ENCODE measurements around the gene BARD1. TPM values are rescaled to one million over a fixed set of nuclear protein-coding genes. Genes with fewer than 3 reads are reported as not detected.

BARD1 gene
- total RNA-seq, 2 donors from 2014 or later = 8.4 to 12.0 TPM

- H3K4me3 ChIP-seq = no peak overlapping the region
- no peaks in the 10 kb centered on the region for H3K9me3 ChIP-seq
- H3K4me1 ChIP-seq (replicated peaks) = no peaks in the 10 kb centered on the region
- DNase-seq (ENCODE audit: low spot score) = no peak
- 88% methylated on average over 2 of the region's 2 CpGs for WGBS
- H3K27ac ChIP-seq = no peak overlapping the region
- TF ChIP-seq POLR2A (IDR thresholded peaks at IDR 0.05) (no peak), CTCF (IDR thresholded peaks at IDR 0.05) (no peak), POLR2AphosphoS5 (IDR thresholded peaks at IDR 0.05) (no peak)
- H3K27me3 ChIP-seq (replicated peaks; ENCODE audit: insufficient read depth) = no peaks in the 10 kb centered on the region
- intact Hi-C loops (cut with DNase I) = no loop called here
- no peaks in the 10 kb centered on the region for H3K36me3 ChIP-seq
Measured at GRCh38 chr2:214750529-214750928, 59.0 kb downstream of the BARD1 start.

- TF ChIP-seq POLR2AphosphoS5 (IDR thresholded peaks at IDR 0.05) (no peak), CTCF (IDR thresholded peaks at IDR 0.05) (no peak), POLR2A (IDR thresholded peaks at IDR 0.05) (no peak)
- no peak for DNase-seq (ENCODE audit: low spot score)
- Histone ChIP-seq H3K36me3 (no peaks in the 10 kb centered on the region), H3K4me3 (no peak overlapping the region), H3K9me3 (no peaks in the 10 kb centered on the region), H3K27ac (no peak overlapping the region), H3K27me3 (replicated peaks; ENCODE audit: insufficient read depth) (no peaks in the 10 kb centered on the region), H3K4me1 (replicated peaks) (no peaks in the 10 kb centered on the region)
- intact Hi-C loops (cut with DNase I) = no loop called here
Measured at GRCh38 chr2:214747992-214748391, 61.5 kb downstream of the BARD1 start.

- TF ChIP-seq CTCF (IDR thresholded peaks at IDR 0.05) (no peak), POLR2AphosphoS5 (IDR thresholded peaks at IDR 0.05) (no peak), POLR2A (IDR thresholded peaks at IDR 0.05) (no peak)
- 94% methylated on average over 1 of the region's 1 CpG for WGBS
- no peaks in the 10 kb centered on the region for H3K36me3 ChIP-seq
Measured at GRCh38 chr2:214742119-214742518, 67.4 kb downstream of the BARD1 start.

GRCh38 chr2:214740867-214741395 is 68.6 kb downstream of the BARD1 start:
- TF ChIP-seq POLR2A (IDR thresholded peaks at IDR 0.05) = no peak
- no peak for TF ChIP-seq CTCF (IDR thresholded peaks at IDR 0.05)
- no peak for TF ChIP-seq POLR2AphosphoS5 (IDR thresholded peaks at IDR 0.05)
- intact Hi-C loops (cut with DNase I) = no loop called here

More at GRCh38 chr2:214742119-214742518, 67.4 kb downstream of the BARD1 start:
- Histone ChIP-seq H3K27ac (no peak overlapping the region), H3K4me1 (replicated peaks) (no peaks in the 10 kb centered on the region), H3K4me3 (no peak overlapping the region), H3K9me3 (no peaks in the 10 kb centered on the region), H3K27me3 (replicated peaks; ENCODE audit: insufficient read depth) (no peaks in the 10 kb centered on the region)
- intact Hi-C loops (cut with DNase I) = no loop called here
- DNase-seq (ENCODE audit: low spot score) = no peak

GRCh38 chr2:214737188-214737587 is 72.3 kb downstream of the BARD1 start:
- no peaks in the 10 kb centered on the region for H3K9me3 ChIP-seq
- 92% methylated on average over 3 of the region's 3 CpGs for WGBS

More at GRCh38 chr2:214740867-214741395, 68.6 kb downstream of the BARD1 start:
- H3K4me3 ChIP-seq = no peak overlapping the region
- no peaks in the 10 kb centered on the region for H3K4me1 ChIP-seq (replicated peaks)
- DNase-seq (ENCODE audit: low spot score) = no peak
- no peaks in the 10 kb centered on the region for H3K36me3 ChIP-seq
- no peaks in the 10 kb centered on the region for H3K9me3 ChIP-seq
- H3K27ac ChIP-seq = no peak overlapping the region
- 97% methylated on average over 1 of the region's 1 CpG for WGBS
- no peaks in the 10 kb centered on the region for H3K27me3 ChIP-seq (replicated peaks; ENCODE audit: insufficient read depth)

More at GRCh38 chr2:214737188-214737587, 72.3 kb downstream of the BARD1 start:
- H3K36me3 ChIP-seq = no peaks in the 10 kb centered on the region
- no peaks in the 10 kb centered on the region for H3K4me1 ChIP-seq (replicated peaks)
- no peak overlapping the region for H3K4me3 ChIP-seq
- intact Hi-C loops (cut with DNase I) = no loop called here
- no peaks in the 10 kb centered on the region for H3K27me3 ChIP-seq (replicated peaks; ENCODE audit: insufficient read depth)
- no peak for DNase-seq (ENCODE audit: low spot score)
- H3K27ac ChIP-seq = no peak overlapping the region
- TF ChIP-seq POLR2AphosphoS5 (IDR thresholded peaks at IDR 0.05) (no peak), CTCF (IDR thresholded peaks at IDR 0.05) (no peak), POLR2A (IDR thresholded peaks at IDR 0.05) (no peak)
